ENCODE measurements around the gene EHD1.

EHD1 gene

DNA sequence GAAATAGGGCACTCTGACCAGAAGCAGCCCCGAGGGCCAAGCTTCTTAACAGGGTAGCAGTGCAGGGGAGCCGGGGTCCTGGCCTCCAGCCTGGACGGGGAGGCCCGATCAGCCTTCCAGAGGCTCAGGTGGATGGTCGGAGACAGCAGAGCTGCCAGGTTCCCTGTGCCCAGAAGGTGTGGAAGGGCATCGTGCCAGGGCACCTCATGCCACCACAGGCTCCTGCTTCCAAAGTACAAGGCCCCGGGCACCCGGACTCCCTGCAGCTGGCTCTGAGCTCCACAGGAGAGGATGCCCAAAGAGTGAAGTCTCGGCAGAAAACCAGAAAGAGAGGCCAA lies 14.3 kb downstream of the EHD1 start:
- no peak overlapping the region for H3K4me3 ChIP-seq (ENCODE audit: low read depth, low read length)
- TF ChIP-seq, protein P1, sequence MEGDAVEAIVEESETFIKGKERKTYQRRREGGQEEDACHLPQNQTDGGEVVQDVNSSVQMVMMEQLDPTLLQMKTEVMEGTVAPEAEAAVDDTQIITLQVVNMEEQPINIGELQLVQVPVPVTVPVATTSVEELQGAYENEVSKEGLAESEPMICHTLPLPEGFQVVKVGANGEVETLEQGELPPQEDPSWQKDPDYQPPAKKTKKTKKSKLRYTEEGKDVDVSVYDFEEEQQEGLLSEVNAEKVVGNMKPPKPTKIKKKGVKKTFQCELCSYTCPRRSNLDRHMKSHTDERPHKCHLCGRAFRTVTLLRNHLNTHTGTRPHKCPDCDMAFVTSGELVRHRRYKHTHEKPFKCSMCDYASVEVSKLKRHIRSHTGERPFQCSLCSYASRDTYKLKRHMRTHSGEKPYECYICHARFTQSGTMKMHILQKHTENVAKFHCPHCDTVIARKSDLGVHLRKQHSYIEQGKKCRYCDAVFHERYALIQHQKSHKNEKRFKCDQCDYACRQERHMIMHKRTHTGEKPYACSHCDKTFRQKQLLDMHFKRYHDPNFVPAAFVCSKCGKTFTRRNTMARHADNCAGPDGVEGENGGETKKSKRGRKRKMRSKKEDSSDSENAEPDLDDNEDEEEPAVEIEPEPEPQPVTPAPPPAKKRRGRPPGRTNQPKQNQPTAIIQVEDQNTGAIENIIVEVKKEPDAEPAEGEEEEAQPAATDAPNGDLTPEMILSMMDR (IDR thresholded peaks at IDR 0.05; ENCODE audit: control insufficient read depth, extremely low read depth, insufficient read depth), result no peak
- no peak for DNase-seq (ENCODE audit: low read depth)

DNA sequence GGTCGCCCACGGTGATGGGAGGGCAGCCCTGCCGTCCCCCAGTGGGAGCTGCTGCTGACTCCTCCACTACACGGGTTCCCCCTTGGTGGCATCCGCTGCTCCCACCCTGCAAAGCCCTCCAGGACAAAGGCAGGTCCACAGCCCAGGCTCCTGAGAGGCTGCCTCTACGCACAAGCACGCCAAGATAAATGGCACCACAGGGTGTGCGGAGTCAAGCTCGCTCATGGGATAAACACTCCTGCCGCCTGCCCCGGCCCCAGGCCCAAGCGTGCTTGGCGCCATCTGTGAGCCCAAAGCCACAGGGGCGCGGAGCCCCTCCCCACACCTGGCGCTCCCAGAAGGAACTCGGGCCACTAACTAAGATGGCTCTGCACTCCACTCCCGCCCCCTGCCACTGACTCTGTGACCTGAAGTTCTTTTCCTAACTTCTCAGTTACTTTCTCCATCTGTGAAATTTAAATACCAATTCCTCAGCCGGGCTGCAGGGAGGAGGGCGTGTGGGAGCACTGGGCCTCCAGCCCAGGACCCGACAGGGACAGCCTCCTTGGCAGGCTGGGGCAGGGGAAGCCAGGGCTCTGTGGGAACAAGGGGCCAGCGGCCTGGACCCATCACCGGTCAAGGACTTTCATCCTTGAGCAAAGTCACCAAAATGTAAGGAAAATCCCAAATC lies 14.9 kb downstream of the EHD1 start:
- H3K4me3 ChIP-seq (ENCODE audit: low read depth, low read length), result no peak overlapping the region
- no peak for DNase-seq (ENCODE audit: low read depth)

DNA sequence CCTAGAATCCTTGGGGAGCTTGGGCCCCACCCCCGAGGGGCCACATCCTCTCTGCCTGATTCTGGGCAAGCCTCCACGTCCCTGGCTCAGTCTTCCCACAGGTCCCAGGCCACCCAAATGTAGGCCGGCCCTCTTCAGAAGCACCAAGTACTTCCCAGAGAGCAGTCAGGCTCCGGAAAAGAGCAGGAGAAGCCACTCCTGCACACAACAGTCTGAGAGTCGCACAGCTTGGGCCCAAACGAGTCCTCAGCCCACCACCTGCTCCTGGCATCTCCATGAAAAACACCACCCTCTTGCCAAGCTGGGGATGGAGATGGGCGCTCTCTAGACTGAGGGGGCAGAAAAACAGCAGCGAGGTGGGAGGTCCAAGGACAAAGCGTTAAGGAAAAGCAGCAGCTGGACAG lies 15.4 kb downstream of the EHD1 start:
- TF ChIP-seq, protein P1 (IDR thresholded peaks at IDR 0.05; ENCODE audit: control insufficient read depth, extremely low read depth, insufficient read depth), result no peak
- H3K4me3 ChIP-seq (ENCODE audit: low read depth, low read length), result no peak overlapping the region
- DNase-seq (ENCODE audit: low read depth), result no peak

More for the DNA sequence above, 14.9 kb downstream of the EHD1 start:
- TF ChIP-seq, protein P1 (IDR thresholded peaks at IDR 0.05; ENCODE audit: control insufficient read depth, extremely low read depth, insufficient read depth), result no peak

DNA sequence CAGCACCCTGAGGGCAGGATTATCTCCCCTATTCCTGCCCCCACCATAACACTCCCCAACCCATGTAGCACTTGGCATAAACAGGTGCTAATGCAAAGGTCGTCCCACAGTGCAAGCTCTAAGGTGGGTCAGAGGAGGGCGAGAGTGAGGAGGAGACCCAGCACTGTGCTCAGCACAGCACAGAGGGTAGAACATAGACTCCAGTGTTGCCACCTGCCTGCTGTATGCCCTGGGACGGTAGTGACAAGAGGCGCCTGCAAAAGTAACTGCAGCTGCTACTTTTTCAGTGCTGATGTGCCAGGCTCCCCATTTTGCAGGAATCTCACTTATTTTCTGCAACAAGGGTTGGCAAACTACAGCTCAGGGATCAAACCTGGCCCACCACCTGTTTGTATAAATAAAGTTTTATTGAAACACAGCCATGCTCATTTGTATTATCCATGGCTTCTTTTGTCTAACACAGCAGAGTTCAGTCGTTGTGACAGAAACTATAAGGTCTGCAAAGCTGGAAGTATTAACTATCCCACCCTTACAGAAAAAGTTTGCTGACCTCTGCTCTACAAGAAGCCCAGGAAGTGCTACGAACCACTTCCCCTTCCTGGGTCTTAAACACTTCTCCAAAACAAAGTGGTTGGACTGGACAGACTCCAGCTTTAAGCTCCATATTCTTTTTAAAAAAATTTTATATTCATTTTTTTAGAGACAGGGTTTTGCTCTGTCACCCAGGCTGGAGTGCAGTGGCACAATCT lies 17.0 kb downstream of the EHD1 start:
- no peak for DNase-seq (ENCODE audit: low read depth)
- H3K4me3 ChIP-seq (ENCODE audit: low read depth, low read length), result no peak overlapping the region

DNA sequence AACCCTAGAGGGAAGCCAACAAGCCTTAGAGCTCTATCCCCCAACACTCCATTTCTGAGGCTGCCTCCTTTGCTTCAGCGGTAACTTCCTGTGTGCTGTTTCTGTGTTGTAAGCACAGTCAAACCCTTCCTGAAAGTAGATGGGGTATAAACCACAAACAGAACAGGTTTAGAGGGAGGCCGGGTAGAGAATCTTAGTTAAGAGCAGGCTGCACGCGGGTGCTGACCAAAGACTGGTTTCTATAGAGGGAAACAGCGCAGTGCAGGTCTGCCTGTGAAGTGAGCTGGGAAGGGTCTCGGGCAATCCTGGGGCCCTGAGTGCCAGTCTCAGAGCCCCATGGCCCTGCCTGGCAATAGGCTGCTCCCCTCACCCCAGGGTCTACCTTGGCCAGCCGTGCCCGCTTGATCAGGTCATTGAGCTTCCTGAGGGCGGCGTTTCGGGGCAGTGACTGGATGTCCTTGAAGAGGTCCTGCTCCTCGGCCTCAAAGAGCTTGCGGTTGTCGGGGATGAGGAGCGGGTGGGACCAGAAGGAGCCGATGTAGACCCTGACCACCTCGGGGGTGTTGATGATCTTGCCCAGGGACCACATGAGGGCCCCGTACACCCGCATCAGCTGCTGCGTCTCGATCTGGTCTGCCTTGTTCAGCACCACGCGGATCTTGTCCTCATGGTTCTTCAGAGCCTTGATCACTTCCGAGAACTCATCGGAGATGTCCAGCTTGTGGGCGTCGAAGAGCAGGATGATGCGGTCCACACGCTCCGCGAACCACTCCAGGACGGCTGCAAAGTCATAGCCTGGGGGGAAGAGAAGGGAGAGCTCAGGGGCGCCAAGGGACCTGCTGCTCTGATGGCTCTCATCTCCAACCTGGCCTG lies 18.6 kb downstream of the EHD1 start:
- no peak for DNase-seq (ENCODE audit: low read depth)
- TF ChIP-seq, protein P1 (IDR thresholded peaks at IDR 0.05; ENCODE audit: control insufficient read depth, extremely low read depth, insufficient read depth), result no peak
- no peak overlapping the region for H3K4me3 ChIP-seq (ENCODE audit: low read depth, low read length)

More for the DNA sequence above, 17.0 kb downstream of the EHD1 start:
- TF ChIP-seq, protein P1 (IDR thresholded peaks at IDR 0.05; ENCODE audit: control insufficient read depth, extremely low read depth, insufficient read depth), result no peak

DNA sequence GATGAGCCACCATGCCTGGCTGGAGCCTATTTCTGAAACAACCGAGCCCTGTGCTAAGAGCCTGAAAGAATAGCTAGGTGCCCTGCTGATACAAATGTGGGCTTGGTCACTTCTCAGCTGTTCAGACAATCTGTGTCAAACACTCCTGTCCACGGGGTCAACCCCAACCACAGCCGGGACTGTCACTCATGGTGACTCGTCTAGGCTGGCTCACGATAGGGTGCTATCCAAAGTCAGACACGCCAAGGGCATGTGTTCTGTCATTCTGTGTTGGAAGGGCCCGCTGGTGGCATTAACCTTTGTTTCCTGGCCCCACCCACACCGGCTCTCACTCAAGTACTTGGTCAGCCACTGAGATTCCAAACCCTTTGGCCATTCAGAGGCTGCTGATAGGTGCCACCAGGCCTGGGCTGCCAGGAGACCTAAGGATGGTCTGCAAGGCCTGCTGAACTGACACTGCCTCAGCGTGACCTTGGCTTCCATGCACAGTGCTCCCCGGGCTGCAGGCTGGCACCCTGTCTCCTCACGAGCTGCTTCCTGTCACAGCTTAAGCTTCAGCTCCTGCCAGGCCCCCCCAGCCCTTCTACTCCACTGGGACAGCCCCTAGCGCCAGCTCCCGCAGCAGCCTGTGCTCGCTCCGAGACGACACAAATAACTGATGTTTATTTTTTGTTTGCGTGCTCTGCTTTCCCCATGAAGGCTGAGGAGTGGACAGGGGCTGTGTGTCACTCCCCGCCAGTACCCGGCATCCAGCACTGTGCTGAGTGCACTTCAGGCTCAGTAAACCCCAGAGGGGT lies 19.8 kb downstream of the EHD1 start:
- H3K4me3 ChIP-seq (ENCODE audit: low read depth, low read length), result no peak overlapping the region
- DNase-seq (ENCODE audit: low read depth), result no peak
- TF ChIP-seq, protein P1 (IDR thresholded peaks at IDR 0.05; ENCODE audit: control insufficient read depth, extremely low read depth, insufficient read depth), result no peak

Measured in LNCaP clone FGC (cell line).